Uterus (tissue), 2 donors: ENCODE results near the gene TRIM44.

ENCODE experiments used
- POLR2A ChIP-seq, 2 donors: fragments of 450-650 bp; IDR thresholded peaks; one replicate each; pipeline ENCODE4 v1.6.1; 2016; ENCODE audit warnings: antibody characterized with exemption in 2 of 2, mild to moderate bottlenecking in 1 of 2, moderate library complexity in 1 of 2
- TF ChIP-seq, protein P1 (sequence below), 4 experiments: fragments of 200-600 bp in 2 of 4; fragments of 450-650 bp in 2 of 4; sonication (generic) in 2 of 4; IDR thresholded peaks; one replicate each; pipeline ENCODE4 v1.5.1; 2016 to 2019; ENCODE audit warnings: antibody characterized with exemption in 4 of 4, mild to moderate bottlenecking in 2 of 4, moderate library complexity in 1 of 4

DNA sequence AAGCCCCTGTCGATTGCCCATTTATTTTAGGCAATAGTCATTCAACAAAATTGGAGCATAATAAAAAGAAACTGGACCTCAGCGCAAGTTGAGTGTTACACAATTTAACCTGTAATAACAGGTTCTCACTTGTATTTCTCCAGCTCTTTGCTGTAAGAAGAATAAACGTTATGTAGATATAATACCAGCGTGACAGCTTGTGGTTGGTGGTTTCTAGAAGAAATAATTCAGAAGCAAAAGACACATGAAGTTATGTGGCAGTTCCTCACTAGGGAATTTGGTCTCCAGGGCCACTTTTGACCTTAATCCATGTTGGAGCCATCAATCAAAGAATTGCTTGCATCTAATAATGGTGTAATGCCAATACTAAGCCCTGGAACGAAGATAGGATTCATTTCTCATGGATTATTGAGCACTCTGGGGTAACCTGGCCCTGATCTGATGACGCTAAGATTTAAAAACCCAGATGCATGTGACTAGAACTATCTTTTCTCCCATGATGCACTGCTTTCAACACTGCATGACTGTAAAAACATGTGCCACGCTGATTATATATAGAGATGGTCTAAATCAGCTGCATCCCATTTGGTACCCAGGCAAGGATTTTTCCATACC lies 151.6 kb downstream of the TRIM44 start:
- TF ChIP-seq, protein P1, sequence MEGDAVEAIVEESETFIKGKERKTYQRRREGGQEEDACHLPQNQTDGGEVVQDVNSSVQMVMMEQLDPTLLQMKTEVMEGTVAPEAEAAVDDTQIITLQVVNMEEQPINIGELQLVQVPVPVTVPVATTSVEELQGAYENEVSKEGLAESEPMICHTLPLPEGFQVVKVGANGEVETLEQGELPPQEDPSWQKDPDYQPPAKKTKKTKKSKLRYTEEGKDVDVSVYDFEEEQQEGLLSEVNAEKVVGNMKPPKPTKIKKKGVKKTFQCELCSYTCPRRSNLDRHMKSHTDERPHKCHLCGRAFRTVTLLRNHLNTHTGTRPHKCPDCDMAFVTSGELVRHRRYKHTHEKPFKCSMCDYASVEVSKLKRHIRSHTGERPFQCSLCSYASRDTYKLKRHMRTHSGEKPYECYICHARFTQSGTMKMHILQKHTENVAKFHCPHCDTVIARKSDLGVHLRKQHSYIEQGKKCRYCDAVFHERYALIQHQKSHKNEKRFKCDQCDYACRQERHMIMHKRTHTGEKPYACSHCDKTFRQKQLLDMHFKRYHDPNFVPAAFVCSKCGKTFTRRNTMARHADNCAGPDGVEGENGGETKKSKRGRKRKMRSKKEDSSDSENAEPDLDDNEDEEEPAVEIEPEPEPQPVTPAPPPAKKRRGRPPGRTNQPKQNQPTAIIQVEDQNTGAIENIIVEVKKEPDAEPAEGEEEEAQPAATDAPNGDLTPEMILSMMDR (IDR thresholded peaks at IDR 0.05), result no peak
- TF ChIP-seq POLR2A (IDR thresholded peaks at IDR 0.05), result no peak
